ENCODE data around the gene RFNG. TPM values are rescaled to one million over a fixed set of nuclear protein-coding genes. Genes with fewer than 3 reads are reported as not detected.

RFNG gene
- total and polyA plus RNA-seq, 2 of the 13 experiments (the other 11 are each of a cell fraction or from before 2014, with no cell fraction given) = 61.4 to 64.0 TPM

GRCh38 chr17:82097184-82097918 is 45.7 kb upstream of the RFNG start (continued):
- TF ChIP-seq, protein P1, sequence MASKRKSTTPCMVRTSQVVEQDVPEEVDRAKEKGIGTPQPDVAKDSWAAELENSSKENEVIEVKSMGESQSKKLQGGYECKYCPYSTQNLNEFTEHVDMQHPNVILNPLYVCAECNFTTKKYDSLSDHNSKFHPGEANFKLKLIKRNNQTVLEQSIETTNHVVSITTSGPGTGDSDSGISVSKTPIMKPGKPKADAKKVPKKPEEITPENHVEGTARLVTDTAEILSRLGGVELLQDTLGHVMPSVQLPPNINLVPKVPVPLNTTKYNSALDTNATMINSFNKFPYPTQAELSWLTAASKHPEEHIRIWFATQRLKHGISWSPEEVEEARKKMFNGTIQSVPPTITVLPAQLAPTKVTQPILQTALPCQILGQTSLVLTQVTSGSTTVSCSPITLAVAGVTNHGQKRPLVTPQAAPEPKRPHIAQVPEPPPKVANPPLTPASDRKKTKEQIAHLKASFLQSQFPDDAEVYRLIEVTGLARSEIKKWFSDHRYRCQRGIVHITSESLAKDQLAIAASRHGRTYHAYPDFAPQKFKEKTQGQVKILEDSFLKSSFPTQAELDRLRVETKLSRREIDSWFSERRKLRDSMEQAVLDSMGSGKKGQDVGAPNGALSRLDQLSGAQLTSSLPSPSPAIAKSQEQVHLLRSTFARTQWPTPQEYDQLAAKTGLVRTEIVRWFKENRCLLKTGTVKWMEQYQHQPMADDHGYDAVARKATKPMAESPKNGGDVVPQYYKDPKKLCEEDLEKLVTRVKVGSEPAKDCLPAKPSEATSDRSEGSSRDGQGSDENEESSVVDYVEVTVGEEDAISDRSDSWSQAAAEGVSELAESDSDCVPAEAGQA (IDR thresholded peaks at IDR 0.05; ENCODE audit: low read depth) = no peak
- TF ChIP-seq, protein P1 (CRISPR knock-in tag; IDR thresholded peaks at IDR 0.05; ENCODE audit: borderline replicate concordance) = no peak; the same call in 1 of the 2 replicates
- peak; percentile 59; the same call in 1 of the 2 replicates for TF ChIP-seq ZNF773 (CRISPR knock-in tag; IDR thresholded peaks at IDR 0.05; ENCODE audit: borderline replicate concordance)
- no peak for TF ChIP-seq MAFK (conservative IDR thresholded peaks at IDR 0.05 in 1 of 2, IDR thresholded peaks at IDR 0.05 in 1 of 2; ENCODE audit: low read length in 2 of 2)
- TF ChIP-seq SMAD1 (CRISPR knock-in tag; IDR thresholded peaks at IDR 0.05; ENCODE audit: borderline replicate concordance, low read depth) = no peak; the same call in 1 of the 2 replicates
- TF ChIP-seq HDAC2 (CRISPR knock-in tag; IDR thresholded peaks at IDR 0.05) = peak; percentile 11; the same call in 1 of the 2 replicates
- no peak for TF ChIP-seq RXRB (CRISPR knock-in tag; IDR thresholded peaks at IDR 0.05; ENCODE audit: borderline replicate concordance)
- TF ChIP-seq ESRRA (CRISPR knock-in tag; IDR thresholded peaks at IDR 0.05; ENCODE audit: low read depth) = no peak
- TF ChIP-seq, protein P2, sequence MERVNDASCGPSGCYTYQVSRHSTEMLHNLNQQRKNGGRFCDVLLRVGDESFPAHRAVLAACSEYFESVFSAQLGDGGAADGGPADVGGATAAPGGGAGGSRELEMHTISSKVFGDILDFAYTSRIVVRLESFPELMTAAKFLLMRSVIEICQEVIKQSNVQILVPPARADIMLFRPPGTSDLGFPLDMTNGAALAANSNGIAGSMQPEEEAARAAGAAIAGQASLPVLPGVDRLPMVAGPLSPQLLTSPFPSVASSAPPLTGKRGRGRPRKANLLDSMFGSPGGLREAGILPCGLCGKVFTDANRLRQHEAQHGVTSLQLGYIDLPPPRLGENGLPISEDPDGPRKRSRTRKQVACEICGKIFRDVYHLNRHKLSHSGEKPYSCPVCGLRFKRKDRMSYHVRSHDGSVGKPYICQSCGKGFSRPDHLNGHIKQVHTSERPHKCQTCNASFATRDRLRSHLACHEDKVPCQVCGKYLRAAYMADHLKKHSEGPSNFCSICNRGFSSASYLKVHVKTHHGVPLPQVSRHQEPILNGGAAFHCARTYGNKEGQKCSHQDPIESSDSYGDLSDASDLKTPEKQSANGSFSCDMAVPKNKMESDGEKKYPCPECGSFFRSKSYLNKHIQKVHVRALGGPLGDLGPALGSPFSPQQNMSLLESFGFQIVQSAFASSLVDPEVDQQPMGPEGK (CRISPR knock-in tag; IDR thresholded peaks at IDR 0.05) = peak; percentile 58; the same call in 1 of the 2 replicates
- peak; percentile 2; the same call in 1 of the 2 replicates for TF ChIP-seq ZNF7 (CRISPR knock-in tag; IDR thresholded peaks at IDR 0.05)
- TF ChIP-seq, protein P3, sequence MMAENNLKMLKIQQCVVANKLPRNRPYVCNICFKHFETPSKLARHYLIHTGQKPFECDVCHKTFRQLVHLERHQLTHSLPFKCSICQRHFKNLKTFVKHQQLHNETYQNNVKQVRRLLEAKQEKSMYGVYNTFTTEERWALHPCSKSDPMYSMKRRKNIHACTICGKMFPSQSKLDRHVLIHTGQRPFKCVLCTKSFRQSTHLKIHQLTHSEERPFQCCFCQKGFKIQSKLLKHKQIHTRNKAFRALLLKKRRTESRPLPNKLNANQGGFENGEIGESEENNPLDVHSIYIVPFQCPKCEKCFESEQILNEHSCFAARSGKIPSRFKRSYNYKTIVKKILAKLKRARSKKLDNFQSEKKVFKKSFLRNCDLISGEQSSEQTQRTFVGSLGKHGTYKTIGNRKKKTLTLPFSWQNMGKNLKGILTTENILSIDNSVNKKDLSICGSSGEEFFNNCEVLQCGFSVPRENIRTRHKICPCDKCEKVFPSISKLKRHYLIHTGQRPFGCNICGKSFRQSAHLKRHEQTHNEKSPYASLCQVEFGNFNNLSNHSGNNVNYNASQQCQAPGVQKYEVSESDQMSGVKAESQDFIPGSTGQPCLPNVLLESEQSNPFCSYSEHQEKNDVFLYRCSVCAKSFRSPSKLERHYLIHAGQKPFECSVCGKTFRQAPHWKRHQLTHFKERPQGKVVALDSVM (CRISPR knock-in tag; IDR thresholded peaks at IDR 0.05) = peak; percentile 62; the same call in 1 of the 2 replicates
- no peak for TF ChIP-seq SP1 (IDR thresholded peaks at IDR 0.05)
- TF ChIP-seq SP1 (CRISPR knock-in tag; IDR thresholded peaks at IDR 0.05) = no peak
- no peak for TF ChIP-seq ZNF317 (CRISPR knock-in tag; IDR thresholded peaks at IDR 0.05)
- peak; percentile 97; the same call in 1 of the 2 replicates for TF ChIP-seq ZNF234 (CRISPR knock-in tag; conservative IDR thresholded peaks at IDR 0.05)
- TF ChIP-seq IKZF1 (IDR thresholded peaks at IDR 0.05) = no peak
- no peak for TF ChIP-seq NONO (IDR thresholded peaks at IDR 0.05)
- peak; percentile 40; the same call in 1 of the 2 replicates for TF ChIP-seq NONO (CRISPR knock-in tag; conservative IDR thresholded peaks at IDR 0.05)
- TF ChIP-seq BRCA1 (CRISPR knock-in tag; IDR thresholded peaks at IDR 0.05) = no peak; the same call in 1 of the 2 replicates
